H9 (cell line): Measurements from ENCODE around the gene IMMP2L. TPM values are rescaled to one million over a fixed set of nuclear protein-coding genes. Genes with fewer than 3 reads are reported as not detected.

Experiments used
- DNase-seq: peaks from one replicate; pipeline ENCODE4 v3.0.0-alpha.2; 2017
- H2AFZ ChIP-seq: one replicate; pipeline ENCODE4 v1.6.1; 2013; ENCODE audit warnings: mild to moderate bottlenecking, low read length, control low read depth, moderate library complexity
- H2AK5ac ChIP-seq: 2 replicates; pipeline ENCODE4 v1.6.1; 2013; ENCODE audit warnings: low read length, control low read depth, mixed read lengths; ENCODE audit not compliant: insufficient read length
- H2BK120ac ChIP-seq: one replicate; pipeline ENCODE4 v1.6.1; 2013; ENCODE audit warnings: low read depth, mild to moderate bottlenecking, low read length, control low read depth, inconsistent platforms; ENCODE audit not compliant: poor library complexity, severe bottlenecking
- H2BK12ac ChIP-seq: 2 replicates; pipeline ENCODE4 v1.6.1; 2013; ENCODE audit warnings: low read length, control low read depth, mixed read lengths, low read depth; ENCODE audit not compliant: insufficient read length
- H2BK15ac ChIP-seq: 2 replicates; pipeline ENCODE4 v1.6.1; 2013; ENCODE audit warnings: low read depth, low read length, control low read depth
- H2BK20ac ChIP-seq: one replicate; pipeline ENCODE4 v1.6.1; 2013; ENCODE audit warnings: low read depth, mild to moderate bottlenecking, low read length, control low read depth, inconsistent platforms; ENCODE audit not compliant: poor library complexity, severe bottlenecking
- H2BK5ac ChIP-seq: 2 replicates; pipeline ENCODE4 v1.6.1; 2013; ENCODE audit warnings: low read length, control low read depth, mixed read lengths; ENCODE audit not compliant: insufficient read length
- H3K14ac ChIP-seq: 2 replicates; pipeline ENCODE4 v1.6.1; 2013; ENCODE audit warnings: low read length, control low read depth; ENCODE audit not compliant: insufficient read depth
- H3K18ac ChIP-seq: 2 replicates; pipeline ENCODE4 v1.6.1; 2013; ENCODE audit warnings: low read depth, mild to moderate bottlenecking, mixed read lengths, low read length, control low read depth; ENCODE audit not compliant: insufficient read length
- H3K23ac ChIP-seq: 2 replicates; pipeline ENCODE4 v1.6.1; 2013; ENCODE audit warnings: low read length, control low read depth, mixed read lengths, low read depth; ENCODE audit not compliant: insufficient read length
- H3K23me2 ChIP-seq: 2 replicates; pipeline ENCODE4 v1.6.1; 2013; ENCODE audit warnings: low read depth, mild to moderate bottlenecking, mixed read lengths, low read length, control low read depth; ENCODE audit not compliant: insufficient read length, poor library complexity, severe bottlenecking
- H3K27ac ChIP-seq: 2 replicates; pipeline ENCODE4 v1.5.1; 2013; ENCODE audit warnings: low read length, control low read depth, mixed read lengths, low read depth; ENCODE audit not compliant: insufficient read length
- H3K27me3 ChIP-seq: 2 replicates; pipeline ENCODE4 v1.6.1; 2013; ENCODE audit warnings: low read length, control low read depth, inconsistent platforms; ENCODE audit not compliant: insufficient read depth
- H3K4ac ChIP-seq: 2 replicates; pipeline ENCODE4 v1.6.1; 2013; ENCODE audit warnings: low read depth, mild to moderate bottlenecking, control low read depth, inconsistent platforms, low read length, moderate library complexity
- H3K4me1 ChIP-seq: 2 replicates; pipeline ENCODE4 v1.6.1; 2013; ENCODE audit warnings: low read length, control low read depth, inconsistent platforms; ENCODE audit not compliant: insufficient read depth
- H3K4me2 ChIP-seq: 2 replicates; pipeline ENCODE4 v1.6.1; 2013; ENCODE audit warnings: low read length, control low read depth, mixed read lengths; ENCODE audit not compliant: insufficient read length, insufficient read depth
- H3K56ac ChIP-seq: 2 replicates; pipeline ENCODE4 v1.6.1; 2013; ENCODE audit warnings: low read depth, mild to moderate bottlenecking, mixed read lengths, low read length, control low read depth; ENCODE audit not compliant: insufficient read length
- H3K79me1 ChIP-seq: 2 replicates; pipeline ENCODE4 v1.6.1; 2013; ENCODE audit warnings: low read depth, mild to moderate bottlenecking, moderate library complexity, low read length, control low read depth, inconsistent platforms; ENCODE audit not compliant: insufficient read depth, poor library complexity, severe bottlenecking
- H3K79me2 ChIP-seq: 2 replicates; pipeline ENCODE4 v1.6.1; 2013; ENCODE audit warnings: low read length, control low read depth, inconsistent platforms; ENCODE audit not compliant: insufficient read depth
- H3K9ac ChIP-seq: 2 replicates; pipeline ENCODE4 v1.6.1; 2013; ENCODE audit warnings: low read length, control low read depth, mixed read lengths; ENCODE audit not compliant: insufficient read length; ENCODE audit errors: extremely low read depth
- H3K9me3 ChIP-seq: one replicate; pipeline ENCODE4 v1.6.1; 2013; ENCODE audit warnings: low read depth, low read length, inconsistent platforms; ENCODE audit not compliant: control insufficient read depth
- H3T11ph ChIP-seq: one replicate; pipeline ENCODE4 v1.6.1; 2013; ENCODE audit warnings: mild to moderate bottlenecking, low read length, control low read depth, inconsistent platforms
- H4K20me1 ChIP-seq: one replicate; pipeline ENCODE4 v1.6.1; 2013; ENCODE audit not compliant: control insufficient read depth, insufficient read length, insufficient read depth
- H4K5ac ChIP-seq: 2 replicates; pipeline ENCODE4 v1.6.1; 2013; ENCODE audit warnings: low read depth, mild to moderate bottlenecking, mixed read lengths, low read length, control low read depth; ENCODE audit not compliant: insufficient read length
- H4K8ac ChIP-seq: replicated peaks from 2 replicates; pipeline ENCODE4 v1.6.1; 2013; ENCODE audit warnings: low read length, control low read depth, mixed read lengths, low read depth; ENCODE audit not compliant: insufficient read length
- H4K91ac ChIP-seq: 2 replicates; pipeline ENCODE4 v1.6.1; 2013; ENCODE audit warnings: low read depth, mild to moderate bottlenecking, moderate library complexity, mixed read lengths, low read length, control low read depth; ENCODE audit not compliant: insufficient read length
- H3K27ac Mint-ChIP-seq, 3 experiments: 2 replicates in 2 of 3; 3 replicates in 1 of 3; pipeline ENCODE4 v1.8.0; 2020 to 2021; ENCODE audit warnings: mixed read lengths in 3 of 3, mild to moderate bottlenecking in 1 of 3, moderate library complexity in 1 of 3
- H3K27me3 Mint-ChIP-seq: 2 replicates; pipeline ENCODE4 v1.8.0; 2021; ENCODE audit warnings: low read depth, mild to moderate bottlenecking, moderate library complexity, mixed read lengths
- H3K36me3 Mint-ChIP-seq, 3 experiments: 2 replicates in 2 of 3; 3 replicates in 1 of 3; pipeline ENCODE4 v1.8.0; 2020 to 2021; ENCODE audit warnings: low read depth in 3 of 3, mixed read lengths in 3 of 3; ENCODE audit not compliant: insufficient read depth in 1 of 3
- H3K4me1 Mint-ChIP-seq, 2 experiments: 2 replicates each; pipeline ENCODE4 v1.8.0; 2020; ENCODE audit warnings: mixed read lengths in 2 of 2
- H3K4me3 Mint-ChIP-seq, 2 experiments: 2 replicates in 1 of 2; 3 replicates in 1 of 2; pipeline ENCODE4 v1.8.0; 2020 to 2021; ENCODE audit warnings: mild to moderate bottlenecking in 2 of 2, mixed read lengths in 2 of 2, moderate library complexity in 1 of 2
- H3K9me3 Mint-ChIP-seq, 2 experiments: 2 replicates in 1 of 2; 3 replicates in 1 of 2; pipeline ENCODE4 v1.8.0; 2020; ENCODE audit warnings: mild to moderate bottlenecking in 2 of 2, mixed read lengths in 2 of 2, moderate library complexity in 1 of 2
- WGBS: extraction: QIAGEN DNeasy Blood & Tissue Kit; methylation state at CpG from one replicate; pipeline ENCODE4 v1.1.7; 2013; ENCODE audit warnings: missing lambda C conversion rate, low lambda C conversion rate, mixed read lengths; ENCODE audit not compliant: insufficient read length; ENCODE audit errors: extremely low coverage; 5-methylcytosine and 5-hydroxymethylcytosine counted together
- total RNA-seq: library from RNA; stranded (reverse); gene quantifications from 2 replicates; pipeline ENCODE4 v1.2.1, GENCODE V29; 2021
- TF ChIP-seq, protein P1 (sequence below): fragments of 200-600 bp; sonication (generic); conservative IDR thresholded peaks from 3 replicates; pipeline ENCODE4 v1.8.0; 2021; ENCODE audit warnings: antibody characterized with exemption, mild to moderate bottlenecking

Gene IMMP2L
- total RNA-seq, 1 experiment from 2014 or later, result 14.7 TPM

DNA sequence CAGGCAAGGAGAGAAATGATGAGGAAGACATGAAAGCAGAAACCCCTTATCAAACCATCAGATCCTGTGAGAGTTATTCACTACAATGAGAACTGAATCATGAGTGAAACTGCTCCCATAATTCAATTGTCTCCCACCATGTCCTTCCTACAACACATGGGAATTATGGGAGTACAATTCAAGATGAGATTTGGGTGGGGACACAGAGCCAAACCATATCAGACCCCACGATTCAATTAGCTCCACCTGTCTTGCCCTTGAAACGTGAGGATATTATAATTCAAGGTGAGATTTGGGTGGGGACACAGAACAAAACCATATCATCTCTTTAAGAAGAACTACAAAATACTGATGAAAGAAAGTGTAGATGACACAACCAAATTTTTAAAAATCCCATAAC is 128.9 kb downstream of the IMMP2L start:
- Histone ChIP-seq H3K79me1 (no peaks in the 10 kb centered on the region), H3K27me3 (no peaks in the 10 kb centered on the region), H3K4me2 (no peak overlapping the region), H3K4ac (no peak overlapping the region), H3K27ac (no peak overlapping the region), H2BK20ac (no peak overlapping the region), H2BK15ac (no peak overlapping the region), H2AFZ (no peak overlapping the region), H3K9ac (no peak overlapping the region), H3K56ac (no peak overlapping the region), H3K18ac (no peak overlapping the region), H3T11ph (no peak overlapping the region), H2BK120ac (no peak overlapping the region), H4K91ac (no peak overlapping the region), H3K9me3 (no peaks in the 10 kb centered on the region), H2AK5ac (no peak overlapping the region), H2BK12ac (no peak overlapping the region), H3K79me2 (no peaks in the 10 kb centered on the region), H3K23me2 (no peaks in the 10 kb centered on the region), H3K4me1 (no peaks in the 10 kb centered on the region), H4K20me1 (no peaks in the 10 kb centered on the region), H4K8ac (no peak overlapping the region), H3K23ac (no peak overlapping the region), H3K14ac (no peak overlapping the region), H4K5ac (no peak overlapping the region), H2BK5ac (no peak overlapping the region)
- no CpG with 5 or more reads among the region's 2 CpGs for WGBS
- no peak overlapping the region for H3K27ac Mint-ChIP-seq
- H3K9me3 Mint-ChIP-seq, result peaks cover 10 to 19% of the 10 kb centered on the region in 2 experiments; a peak in 4 of 5 replicates
- TF ChIP-seq, protein P1, sequence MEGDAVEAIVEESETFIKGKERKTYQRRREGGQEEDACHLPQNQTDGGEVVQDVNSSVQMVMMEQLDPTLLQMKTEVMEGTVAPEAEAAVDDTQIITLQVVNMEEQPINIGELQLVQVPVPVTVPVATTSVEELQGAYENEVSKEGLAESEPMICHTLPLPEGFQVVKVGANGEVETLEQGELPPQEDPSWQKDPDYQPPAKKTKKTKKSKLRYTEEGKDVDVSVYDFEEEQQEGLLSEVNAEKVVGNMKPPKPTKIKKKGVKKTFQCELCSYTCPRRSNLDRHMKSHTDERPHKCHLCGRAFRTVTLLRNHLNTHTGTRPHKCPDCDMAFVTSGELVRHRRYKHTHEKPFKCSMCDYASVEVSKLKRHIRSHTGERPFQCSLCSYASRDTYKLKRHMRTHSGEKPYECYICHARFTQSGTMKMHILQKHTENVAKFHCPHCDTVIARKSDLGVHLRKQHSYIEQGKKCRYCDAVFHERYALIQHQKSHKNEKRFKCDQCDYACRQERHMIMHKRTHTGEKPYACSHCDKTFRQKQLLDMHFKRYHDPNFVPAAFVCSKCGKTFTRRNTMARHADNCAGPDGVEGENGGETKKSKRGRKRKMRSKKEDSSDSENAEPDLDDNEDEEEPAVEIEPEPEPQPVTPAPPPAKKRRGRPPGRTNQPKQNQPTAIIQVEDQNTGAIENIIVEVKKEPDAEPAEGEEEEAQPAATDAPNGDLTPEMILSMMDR, result no peak
- no peaks in the 10 kb centered on the region for H3K27me3 Mint-ChIP-seq
- DNase-seq, result no peak
- no peak overlapping the region for H3K4me3 Mint-ChIP-seq
- H3K36me3 Mint-ChIP-seq, result peaks cover 5 to 13% (median 12%) of the 10 kb centered on the region in 3 experiments
- H3K4me1 Mint-ChIP-seq, result no peaks in the 10 kb centered on the region
